ENCODE results near the gene UBE2J2.

DNA sequence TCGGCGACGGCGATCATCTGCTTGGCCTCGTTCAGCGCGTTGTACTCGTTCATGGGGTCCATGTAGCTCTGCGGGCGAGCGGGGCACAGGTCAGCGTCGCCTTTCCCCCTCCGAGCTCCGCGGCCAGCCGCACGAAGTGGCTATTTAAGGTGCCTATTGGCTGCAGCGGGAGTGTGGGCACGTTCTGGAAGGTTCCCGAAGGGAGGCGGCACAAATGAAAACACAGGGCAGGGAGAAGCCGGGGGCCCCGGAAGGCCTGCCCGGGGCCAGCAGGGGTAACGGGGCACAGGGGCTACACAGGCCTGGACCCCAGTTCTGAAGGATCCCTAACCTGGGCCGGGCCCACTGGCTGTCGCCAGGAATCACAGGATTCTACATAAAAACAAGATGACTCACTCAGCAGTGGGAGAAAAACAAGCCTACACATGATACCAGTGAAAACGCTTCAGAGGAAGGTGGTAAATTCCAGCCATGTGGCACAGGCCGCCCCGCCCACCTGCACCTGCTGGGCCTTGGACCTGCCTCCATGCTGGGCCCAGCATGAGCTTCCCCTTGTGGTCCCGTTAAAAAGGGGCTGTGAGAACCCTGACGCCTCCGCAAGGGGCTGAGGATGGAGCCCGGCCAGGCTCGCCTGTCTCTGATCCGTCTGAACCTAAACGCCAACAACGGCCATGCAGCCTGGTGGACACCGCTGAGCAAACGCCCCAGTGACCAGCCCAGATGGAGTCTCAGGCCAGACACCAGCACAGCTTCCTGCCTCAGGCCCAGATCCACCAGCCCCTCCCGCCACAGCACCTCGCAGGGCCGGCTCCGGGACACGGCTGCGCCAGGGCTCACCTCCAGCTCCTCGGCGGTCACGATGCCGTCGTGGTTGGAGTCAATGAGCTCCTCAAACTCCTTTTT is 55.8 kb downstream of the UBE2J2 start:
- TF ChIP-seq, protein P1, sequence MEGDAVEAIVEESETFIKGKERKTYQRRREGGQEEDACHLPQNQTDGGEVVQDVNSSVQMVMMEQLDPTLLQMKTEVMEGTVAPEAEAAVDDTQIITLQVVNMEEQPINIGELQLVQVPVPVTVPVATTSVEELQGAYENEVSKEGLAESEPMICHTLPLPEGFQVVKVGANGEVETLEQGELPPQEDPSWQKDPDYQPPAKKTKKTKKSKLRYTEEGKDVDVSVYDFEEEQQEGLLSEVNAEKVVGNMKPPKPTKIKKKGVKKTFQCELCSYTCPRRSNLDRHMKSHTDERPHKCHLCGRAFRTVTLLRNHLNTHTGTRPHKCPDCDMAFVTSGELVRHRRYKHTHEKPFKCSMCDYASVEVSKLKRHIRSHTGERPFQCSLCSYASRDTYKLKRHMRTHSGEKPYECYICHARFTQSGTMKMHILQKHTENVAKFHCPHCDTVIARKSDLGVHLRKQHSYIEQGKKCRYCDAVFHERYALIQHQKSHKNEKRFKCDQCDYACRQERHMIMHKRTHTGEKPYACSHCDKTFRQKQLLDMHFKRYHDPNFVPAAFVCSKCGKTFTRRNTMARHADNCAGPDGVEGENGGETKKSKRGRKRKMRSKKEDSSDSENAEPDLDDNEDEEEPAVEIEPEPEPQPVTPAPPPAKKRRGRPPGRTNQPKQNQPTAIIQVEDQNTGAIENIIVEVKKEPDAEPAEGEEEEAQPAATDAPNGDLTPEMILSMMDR (IDR thresholded peaks at IDR 0.05), result no peak
- TF ChIP-seq POLR2A (IDR thresholded peaks at IDR 0.05), result no peak
